Measurements from ENCODE around the gene PAFAH2.
A peak's percentile ranks its signal among the peaks of the same experiment; 100 is the strongest.
"Not testable (repeated sequence)": the region's sequence is repeated elsewhere in the genome, so short reads cannot be mapped to it uniquely, and the experiment has no call there.

PAFAH2 gene

DNA sequence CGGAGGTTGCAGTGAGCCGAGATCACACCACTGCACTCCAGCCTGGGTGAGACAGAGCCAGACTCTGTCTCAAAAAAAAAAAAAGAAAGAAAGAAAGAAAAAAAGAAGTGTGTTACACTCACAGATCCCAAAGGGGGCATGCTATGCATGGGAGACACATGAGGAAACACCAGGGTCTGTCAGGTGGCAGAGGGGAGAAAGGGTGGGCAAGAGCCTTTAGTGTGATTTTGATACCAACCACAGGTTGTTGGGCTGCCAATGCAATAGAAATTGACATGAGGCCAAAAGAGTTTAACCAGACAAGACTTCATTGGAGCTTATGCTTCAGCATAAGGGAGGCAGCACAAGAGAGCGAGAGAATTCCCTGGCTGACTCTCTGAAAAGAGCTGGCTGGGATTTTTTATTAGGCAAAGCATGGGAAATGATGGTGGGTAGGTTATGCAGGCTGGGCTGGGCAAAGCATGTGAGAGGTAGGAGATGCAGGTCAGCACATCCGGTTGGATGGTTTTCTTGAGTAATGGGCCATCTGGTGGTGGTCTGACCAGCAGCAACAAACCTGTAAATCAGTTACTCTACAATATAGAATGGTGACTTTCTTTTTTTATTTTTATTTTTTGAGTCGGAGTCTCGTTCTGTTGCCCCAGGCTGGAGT is 12.1 kb upstream of the PAFAH2 start:
- DNase-seq, result peak; percentile 41

DNA sequence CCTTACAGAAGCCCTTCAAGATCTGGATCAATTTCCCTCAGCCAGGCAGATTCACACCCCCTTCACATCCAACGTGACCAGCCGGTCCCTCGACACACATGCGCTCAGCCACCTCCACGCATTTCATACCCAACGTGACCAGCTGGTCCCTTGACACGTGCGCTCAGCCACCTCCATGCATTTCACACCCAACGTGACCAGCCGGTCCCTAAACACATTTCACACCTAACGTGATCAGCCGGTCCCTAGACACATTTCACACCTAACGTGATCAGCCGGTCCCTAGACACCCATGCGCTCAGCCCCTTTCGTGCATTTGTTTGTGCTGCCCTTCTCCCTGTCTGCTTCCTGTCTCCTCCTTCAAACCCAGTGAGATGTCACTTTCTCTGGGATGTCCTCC is 8.8 kb upstream of the PAFAH2 start:
- DNase-seq, result no peak

DNA sequence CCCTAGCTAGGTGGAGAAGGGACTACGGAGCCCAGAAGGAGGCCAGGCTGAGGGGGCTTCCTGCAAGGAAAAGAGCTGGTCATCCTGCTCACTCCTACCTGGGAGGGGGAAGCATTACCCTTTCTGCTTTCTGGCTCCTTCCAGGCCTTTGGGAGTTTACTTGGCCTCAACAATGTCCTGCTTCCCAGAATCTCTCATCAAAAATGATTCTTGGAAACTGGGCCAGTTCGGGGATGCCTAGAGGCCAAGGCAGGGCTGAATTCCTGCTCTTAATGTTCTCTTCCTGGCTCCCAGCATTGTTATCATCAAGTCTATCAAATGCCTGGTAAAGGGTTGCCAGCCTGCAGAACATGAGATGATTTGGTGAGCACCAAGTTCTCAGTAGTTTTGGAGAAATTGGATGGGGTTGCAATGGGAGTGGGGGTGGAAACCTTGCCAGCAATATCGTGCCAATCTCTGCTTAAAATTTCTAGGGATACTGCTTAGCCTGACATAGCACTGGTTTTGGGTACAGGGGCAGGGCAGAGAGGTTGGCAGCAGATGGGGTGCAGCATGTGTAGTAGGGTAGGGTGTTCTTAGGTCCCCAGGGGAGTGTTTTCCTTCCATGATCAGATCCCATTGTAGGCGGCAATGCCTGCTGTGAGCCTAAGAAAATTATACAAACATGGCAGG is 7.7 kb upstream of the PAFAH2 start:
- no peak for DNase-seq

- DNase-seq, result no peak
Measured at GRCh38 chr1:26003756-26004155, 5.9 kb upstream of the PAFAH2 start.

- no peak for DNase-seq
Measured at GRCh38 chr1:26003262-26003661, 5.4 kb upstream of the PAFAH2 start.

- DNase-seq, result no peak
Measured at GRCh38 chr1:25999041-25999800, 1.4 kb upstream of the PAFAH2 start.

GRCh38 chr1:25996966-25997827 is 666 bp downstream of the PAFAH2 start:
- peak; percentile 66 for DNase-seq

- no peak for DNase-seq
Measured at GRCh38 chr1:25994402-25995150, 3.3 kb downstream of the PAFAH2 start.

GRCh38 chr1:25993197-25993951 is 4.5 kb downstream of the PAFAH2 start:
- DNase-seq, result peak; percentile 35

- DNase-seq, result no peak
Measured at GRCh38 chr1:25992689-25993171, 5.1 kb downstream of the PAFAH2 start.

- DNase-seq, result no peak
Measured at GRCh38 chr1:25991937-25992688, 5.8 kb downstream of the PAFAH2 start.

- DNase-seq, result peak; percentile 17
Measured at GRCh38 chr1:25990702-25991395, 7.0 kb downstream of the PAFAH2 start.

- DNase-seq, result no peak
Measured at GRCh38 chr1:25990251-25990650, 7.6 kb downstream of the PAFAH2 start.

DNA sequence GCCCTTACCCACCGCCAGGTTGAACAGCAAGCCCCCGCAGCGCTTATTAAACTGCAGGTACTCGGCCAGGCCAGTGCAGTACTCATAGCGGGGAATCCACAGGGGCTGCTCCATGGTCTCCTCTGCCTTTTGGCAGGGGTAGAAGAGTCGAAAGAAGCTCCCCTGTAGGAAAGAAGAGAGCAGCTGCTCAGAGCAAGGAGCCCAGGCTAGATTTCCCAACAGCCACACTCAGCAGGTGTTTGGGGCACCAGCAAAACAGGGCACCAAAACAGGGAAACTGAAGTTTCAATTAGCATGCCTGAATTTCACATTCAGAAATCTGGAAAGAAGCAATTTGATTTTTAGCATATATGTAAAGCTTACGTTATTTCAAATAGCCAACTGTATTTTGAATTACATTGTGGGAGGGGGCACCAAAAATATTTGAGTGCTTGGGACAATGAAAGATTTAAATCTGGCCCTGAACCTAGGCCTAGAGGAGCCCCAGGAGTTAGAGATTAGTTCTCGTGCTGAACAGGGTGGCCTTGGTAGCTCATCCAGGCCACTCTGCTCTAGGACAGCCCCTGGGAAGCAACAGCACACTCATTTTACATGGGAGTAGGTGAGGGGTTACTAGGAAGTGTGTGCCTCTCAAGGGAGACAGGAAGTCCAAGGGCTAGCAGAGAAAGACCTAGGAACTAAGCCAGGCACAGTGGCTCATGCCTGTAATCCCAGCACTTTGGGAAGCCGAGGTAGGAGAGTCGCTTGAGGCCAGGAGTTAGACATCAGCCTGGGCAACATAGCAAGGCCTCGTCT is 8.2 kb downstream of the PAFAH2 start:
- no peak for DNase-seq

- no peak for DNase-seq
Measured at GRCh38 chr1:25987951-25988350, 9.9 kb downstream of the PAFAH2 start.

DNA sequence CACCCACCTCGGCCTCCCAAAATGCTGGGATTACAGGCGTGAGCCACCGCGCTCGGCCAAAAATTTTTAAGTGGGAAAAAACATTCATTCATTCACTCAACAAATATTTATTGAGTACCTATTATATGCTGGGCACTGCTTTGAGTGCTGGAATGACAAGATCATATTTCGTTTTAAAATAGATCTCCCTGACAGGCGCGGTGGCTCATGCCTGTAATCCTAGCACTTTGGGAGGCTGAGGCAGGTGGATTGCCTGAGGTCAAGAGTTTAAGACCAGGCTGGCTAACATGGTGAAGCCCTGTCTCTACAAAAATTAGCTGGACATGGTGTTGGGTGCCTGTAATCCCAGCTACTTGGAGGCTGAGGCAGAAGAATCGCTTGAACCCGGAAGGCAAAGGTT is 11.1 kb downstream of the PAFAH2 start:
- DNase-seq, result not testable (repeated sequence)

DNA sequence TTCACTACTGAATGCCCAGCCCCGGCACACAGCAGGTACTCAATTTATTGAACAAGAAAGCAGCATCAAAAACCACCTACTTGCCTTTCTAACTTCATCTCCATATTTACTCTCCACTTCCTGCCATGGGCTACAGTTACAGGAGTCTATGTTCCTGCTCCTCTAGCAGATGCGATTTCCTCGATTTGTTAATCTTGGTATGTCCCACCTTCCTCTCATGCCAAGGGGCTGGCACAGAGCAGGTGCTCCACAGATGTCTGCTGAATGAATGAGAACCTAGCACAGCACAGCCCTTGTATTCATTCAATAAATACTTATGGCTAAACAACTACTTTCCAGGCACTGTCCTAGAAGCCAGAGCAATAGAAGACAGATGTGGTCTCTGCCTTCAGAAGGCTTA is 12.2 kb downstream of the PAFAH2 start:
- DNase-seq, result no peak

DNA sequence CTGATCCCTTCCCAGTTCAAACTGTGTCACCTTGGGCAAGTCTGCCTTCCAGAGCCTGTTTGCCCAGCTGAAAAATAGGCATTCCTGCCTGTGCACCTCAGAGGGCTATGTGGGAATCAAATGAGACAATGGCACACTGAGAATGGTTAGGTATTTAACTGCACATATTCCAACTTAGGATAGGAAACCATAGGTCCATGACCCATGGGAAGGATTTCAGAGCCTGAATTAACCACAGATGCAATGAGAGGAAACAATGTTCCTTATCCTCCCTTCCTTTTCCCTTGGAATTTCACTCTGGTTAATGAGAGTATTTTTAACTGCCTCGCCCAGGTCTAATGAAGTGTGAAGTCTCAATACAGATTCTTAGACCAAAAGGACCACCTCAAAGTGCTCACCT is 12.7 kb downstream of the PAFAH2 start:
- DNase-seq, result no peak

DNA sequence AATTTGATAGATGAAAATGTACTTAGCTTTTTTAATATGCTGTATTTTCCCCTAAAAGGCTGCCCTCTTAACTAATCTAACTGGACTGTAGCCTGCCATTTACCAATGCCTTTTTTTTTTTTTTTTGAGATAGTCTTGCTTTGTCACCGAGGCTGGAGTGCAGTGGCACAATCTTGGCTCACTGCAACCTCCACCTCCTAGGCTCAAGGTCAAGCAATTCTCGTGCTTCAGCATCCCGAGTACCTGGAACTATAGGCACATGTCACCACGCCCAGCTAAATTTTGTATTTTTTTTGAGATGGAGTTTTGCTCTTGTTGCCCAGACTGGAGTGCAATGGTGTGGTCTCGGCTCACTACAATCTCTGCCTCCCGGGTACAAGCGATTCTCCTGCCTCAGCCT is 18.7 kb downstream of the PAFAH2 start:
- no peak for DNase-seq

Data from hematopoietic multipotent progenitor cell treated with erythropoietin and hydrocortisone succinate and interleukin-3 and kit ligand, for 8 days (in vitro differentiated cells).